ENCODE measurements around the gene COA8. TPM values are rescaled to one million over a fixed set of nuclear protein-coding genes. Genes with fewer than 3 reads are reported as not detected.

The COA8 gene
- total and polyA plus RNA-seq, 2 of the 4 experiments (the other 2 are of a cell fraction), result 12.2 to 21.1 TPM

DNA sequence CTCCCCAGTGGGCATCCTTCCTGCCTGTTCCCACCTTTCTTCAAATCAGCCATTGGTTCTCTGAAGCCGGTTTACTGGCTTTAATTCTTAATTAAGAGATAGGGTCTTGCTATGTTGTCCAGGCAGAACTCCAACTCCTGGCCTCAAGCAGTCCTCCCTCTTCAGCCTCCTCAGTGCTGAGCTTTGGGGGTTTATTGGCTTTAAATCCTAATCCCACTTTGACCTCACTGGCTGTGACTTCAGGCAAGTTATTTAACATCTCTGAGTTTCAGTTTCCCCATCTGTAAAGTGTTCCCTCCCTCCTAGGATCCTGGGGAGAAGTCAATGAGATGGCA is 35.9 kb upstream of the COA8 start:
- TF ChIP-seq RCOR1 (IDR thresholded peaks at IDR 0.05; ENCODE audit: insufficient replicate concordance, low read length), result no peak
- TF ChIP-seq POLR2A (IDR thresholded peaks at IDR 0.05; ENCODE audit: low read depth, low read length), result no peak
- no peak for TF ChIP-seq CHD1 (IDR thresholded peaks at IDR 0.05; ENCODE audit: low read depth, low read length)
- TF ChIP-seq MAZ (IDR thresholded peaks at IDR 0.05; ENCODE audit: borderline replicate concordance, low read depth, low read length), result no peak
- no peak for TF ChIP-seq MXI1 (IDR thresholded peaks at IDR 0.05; ENCODE audit: borderline replicate concordance, low read depth, low read length)
- TF ChIP-seq SMC3 (IDR thresholded peaks at IDR 0.05; ENCODE audit: low read depth, low read length), result no peak
- no peak for TF ChIP-seq RAD21 (IDR thresholded peaks at IDR 0.05; ENCODE audit: low read length)
- Histone ChIP-seq H2AK5ac (ENCODE audit: low read depth, low read length) (no peak overlapping the region), H4K8ac (ENCODE audit: low read depth in 2 of 2, low read length in 2 of 2) (no peak overlapping the region), H2BK120ac (ENCODE audit: low read depth, low read length) (no peak overlapping the region), H3K27me3 (ENCODE audit: control insufficient read depth, insufficient read depth, low read length) (peaks cover 14% of the 10 kb centered on the region), H3K9me3 (ENCODE audit: control insufficient read depth, insufficient read depth, low read length) (no peaks in the 10 kb centered on the region), H2BK15ac (ENCODE audit: low read depth, low read length) (no peak overlapping the region), H4K91ac (ENCODE audit: insufficient read depth, low read depth, low read length) (no peak overlapping the region), H3K4me3 (ENCODE audit: insufficient read depth, low read depth, low read length) (no peak overlapping the region), H3K56ac (ENCODE audit: extremely low read depth, insufficient read depth, low read length) (no peak overlapping the region), H3K9me1 (ENCODE audit: insufficient read depth, low read length) (peaks cover 13% of the 10 kb centered on the region), H3K18ac (ENCODE audit: low read depth, low read length) (no peak overlapping the region), H2BK5ac (ENCODE audit: low read depth, low read length, poor library complexity, severe bottlenecking) (no peak overlapping the region), H4K5ac (ENCODE audit: low read depth, low read length) (no peak overlapping the region), H3K23ac (ENCODE audit: low read depth, low read length) (no peak overlapping the region), H3K79me1 (ENCODE audit: low read depth in 1 of 2, low read length in 2 of 2) (peaks cover 0 to 41% of the 10 kb centered on the region in 2 experiments; a peak in 3 of 4 replicates), H3K36me3 (ENCODE audit: control insufficient read depth, insufficient read depth, low read length) (peaks cover 1% of the 10 kb centered on the region; the same call in 1 of the 2 replicates), H3K27ac (ENCODE audit: insufficient read depth, low read length) (no peak overlapping the region), H2BK20ac (ENCODE audit: low read depth, low read length) (no peak overlapping the region), H2AFZ (replicated peaks; ENCODE audit: low read length, poor library complexity) (no peak overlapping the region), H2AK9ac (replicated peaks; ENCODE audit: low read depth, low read length, poor library complexity) (no peak overlapping the region), H3K14ac (replicated peaks; ENCODE audit: low read depth, low read length) (no peak overlapping the region), H3K4me2 (ENCODE audit: low read depth, low read length) (no peak overlapping the region), H3K4ac (ENCODE audit: low read depth, low read length) (no peak overlapping the region), H4K20me1 (ENCODE audit: insufficient read depth, low read length) (peaks cover 23% of the 10 kb centered on the region), H3K9ac (ENCODE audit: low read depth, low read length) (no peak overlapping the region), H3K4me1 (ENCODE audit: control insufficient read depth, insufficient read depth, low read length) (peaks cover 13% of the 10 kb centered on the region)
- ATAC-seq (ENCODE audit: low read depth), result no peak
- dilution Hi-C loops (cut with HindIII; ENCODE audit: low sequenced_read_pairs, unreplicated experiment) (no loop called here), in situ Hi-C loops (cut with MboI; ENCODE audit: low sequenced_read_pairs) (no loop called here), intact Hi-C loops (cut with micrococcal nuclease) (no loop called here)
- no CpG with 5 or more reads among the region's 1 CpG for WGBS, 2 experiments (ENCODE audit: extremely low coverage in 2 of 2, insufficient read length in 1 of 2)
- POLR2A ChIA-PET (ENCODE audit: unreplicated experiment), result no interaction called here
- CTCF ChIA-PET, result no interaction called here
- no peak for DNase-seq
- no TSS peak for BruUV-seq (replicated peaks)
